Spleen (tissue), 11 donors: Measurements from ENCODE around the gene C17orf107. TPM values are rescaled to one million over a fixed set of nuclear protein-coding genes. Genes with fewer than 3 reads are reported as not detected.

ENCODE experiments used
- DNase-seq: peaks from one replicate; pipeline ENCODE4 v3.0.0-alpha.2; 2020
- H3K27ac ChIP-seq, 8 donors: fragments of 200-600 bp; sonication (generic) in 7 of 8; 1 replicate in 4 of 8; 2 replicates in 4 of 8; pipeline versions ENCODE4 v1.5.0 to v1.8.0; 2016 to 2021; ENCODE audit warnings: inconsistent platforms in 4 of 8, mild to moderate bottlenecking in 4 of 8, moderate library complexity in 1 of 8
- H3K27me3 ChIP-seq, 7 donors: fragments of 200-600 bp; sonication (generic) in 6 of 7; replicated peaks in 1 of 7; 1 replicate in 4 of 7; 2 replicates in 3 of 7; pipeline versions ENCODE4 v1.5.0 to v1.8.0; 2016 to 2021; ENCODE audit warnings: inconsistent platforms in 3 of 7, mild to moderate bottlenecking in 1 of 7
- H3K36me3 ChIP-seq, 6 donors: fragments of 200-600 bp; sonication (generic) in 5 of 6; 1 replicate in 4 of 6; 2 replicates in 2 of 6; pipeline versions ENCODE4 v1.5.0 to v1.8.0; 2016 to 2021; ENCODE audit warnings: inconsistent platforms in 2 of 6
- H3K4me1 ChIP-seq, 6 donors: fragments of 200-600 bp; sonication (generic) in 5 of 6; 1 replicate in 3 of 6; 2 replicates in 3 of 6; pipeline versions ENCODE4 v1.5.0 to v1.8.0; 2016 to 2021; ENCODE audit warnings: inconsistent platforms in 3 of 6
- H3K4me3 ChIP-seq, 8 donors: fragments of 200-600 bp; sonication (generic) in 7 of 8; 1 replicate in 4 of 8; 2 replicates in 4 of 8; pipeline versions ENCODE4 v1.5.0 to v1.8.0; 2016 to 2021; ENCODE audit warnings: inconsistent platforms in 4 of 8, mild to moderate bottlenecking in 4 of 8, moderate library complexity in 2 of 8
- H3K9me3 ChIP-seq, 8 donors: fragments of 200-600 bp; sonication (generic) in 7 of 8; 1 replicate in 4 of 8; 2 replicates in 4 of 8; pipeline versions ENCODE4 v1.5.0 to v1.8.0; 2016 to 2021; ENCODE audit warnings: inconsistent platforms in 4 of 8
- POLR2A ChIP-seq, 3 donors: fragments of 450-650 bp; IDR thresholded peaks; one replicate each; pipeline ENCODE4 v1.5.1; 2017; ENCODE audit warnings: antibody characterized with exemption in 3 of 3, mild to moderate bottlenecking in 1 of 3
- POLR2AphosphoS5 ChIP-seq, 3 donors: sonication (generic); formaldehyde crosslinking; IDR thresholded peaks; one replicate each; pipeline ENCODE4 v1.5.1; 2017; ENCODE audit warnings: antibody characterized with exemption in 3 of 3
- WGBS, 5 donors: extraction: QIAGEN DNeasy Blood & Tissue Kit in 3 of 5; methylation state at CpG; one replicate each; pipeline versions ENCODE4 v1.1.5 to v1.1.7; 2013 to 2018; 5-methylcytosine and 5-hydroxymethylcytosine counted together
- intact Hi-C: fragments of 100-400 bp; cut with DNase I; formaldehyde crosslinking; loops from one replicate; pipeline ENCODE4 v1.15.0; 2023; ENCODE audit warnings: low total_unique reads
- polyA plus RNA-seq, 3 donors: library from polyadenylated mRNA; stranded (reverse); fragments of 200-250 nt; gene quantifications; one replicate each; pipeline ENCODE4 v1.2.1, GENCODE V29; 2013
- total RNA-seq, 7 donors: library from RNA; depleted of rRNA in 3 of 7; stranded (reverse); fragments of >200 nt in 3 of 7; fragmentation: NEBNext Ultra II Directional in 4 of 7; extraction: Animal tissue kit (Norgen Biotek cat#: 25700) in 4 of 7; gene quantifications; one replicate each; pipeline versions ENCODE4 v1.1.0 to v1.2.1, GENCODE V29; 2016 to 2021
- TF ChIP-seq, protein P1 (sequence below), 11 experiments: fragments of 200-600 bp in 7 of 11; fragments of 450-650 bp in 4 of 11; sonication (generic) in 4 of 11; IDR thresholded peaks in 8 of 11; conservative IDR thresholded peaks in 3 of 11; 1 replicate in 7 of 11; 2 replicates in 4 of 11; pipeline versions ENCODE4 v1.4.0 to v1.8.0; 2016 to 2021; ENCODE audit warnings: antibody characterized with exemption in 11 of 11, inconsistent platforms in 4 of 11, mild to moderate bottlenecking in 1 of 11
- donor health status: healthy with polysubstance abuse.
- donor health status: DM: no; HTN: no; CAD: no; lungs with moderate emphysema.
- donor health status: DM: no; HTN: no; CAD: no.
- donor health status: Bipolar disorder and iron deficiency.
- donor health status: healthy.
- donor health status: DM: no; HTN: no; CAD: no.
- donor health status: DM: yes; HTN: yes; CAD: no.

The C17orf107 gene
- total and polyA plus RNA-seq, 10 donors, result 0.15 to 4.1 (median 2.2) TPM

GRCh38 chr17:4938069-4938491, 38.7 kb downstream of the C17orf107 start:
- WGBS, 5 donors, result 89 to 97% (median 96%) methylated on average over 11 of the region's 11 CpGs
- peak; percentile 82 for DNase-seq
- no peak for TF ChIP-seq POLR2AphosphoS5 (IDR thresholded peaks at IDR 0.05)
- H3K9me3 ChIP-seq, result no peaks in the 10 kb centered on the region
- peaks cover 0 to 51% (median 27%) of the 10 kb centered on the region in 6 donors for H3K36me3 ChIP-seq
- H3K4me1 ChIP-seq, result peaks cover 35 to 80% (median 58%) of the 10 kb centered on the region in 6 donors
- H3K27ac ChIP-seq, result peak overlapping the region in 3 of 8 donors; percentile 95 to 98 (median 95)
- no peaks in the 10 kb centered on the region for H3K27me3 ChIP-seq
- no peak overlapping the region for H3K4me3 ChIP-seq
- intact Hi-C loops, result loop anchor here (10.0 kb wide), 1 partner anchor 57 kb away; the partner anchor contains the start of genes INCA1 and KIF1C

DNA sequence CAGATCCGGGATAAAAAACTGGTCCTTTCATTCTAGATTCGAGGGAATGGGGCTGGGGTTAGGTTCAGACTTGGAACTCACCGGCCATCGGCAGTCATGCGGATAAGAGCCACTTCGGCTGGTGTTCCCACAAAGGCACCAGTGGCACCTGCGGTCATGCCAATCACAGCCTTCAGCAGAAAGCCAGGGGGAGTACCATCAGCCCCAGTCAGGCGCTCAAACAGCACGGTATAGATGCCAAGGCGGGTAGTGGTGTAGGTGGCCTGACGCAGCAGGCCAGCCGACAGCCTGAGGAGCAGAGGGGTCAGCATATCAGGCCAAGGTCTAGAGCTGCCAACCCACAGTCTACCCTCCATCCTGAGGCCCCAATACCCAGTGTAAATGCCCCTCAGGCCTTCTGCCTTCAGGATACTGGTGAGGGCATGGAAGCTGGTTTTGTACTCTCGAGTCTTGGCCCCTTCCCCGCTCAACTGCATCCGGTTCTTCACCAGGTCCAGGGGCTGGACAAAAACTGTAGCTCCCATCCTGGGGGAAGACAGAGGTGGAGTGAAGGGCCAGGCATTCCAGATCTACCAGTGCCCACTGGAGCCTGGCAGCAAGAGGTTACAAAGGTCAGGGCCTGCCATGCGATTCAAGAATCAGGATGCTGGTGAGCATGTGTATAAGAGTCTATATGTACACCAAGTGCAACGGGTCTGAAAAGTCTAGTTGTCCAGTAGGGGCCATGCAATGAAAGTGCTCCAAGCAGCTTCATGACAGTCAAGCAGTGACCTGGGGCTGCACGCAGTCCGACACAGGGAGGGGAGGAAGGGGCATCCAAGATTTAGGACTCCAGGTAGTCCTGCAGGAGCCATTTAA, 39.6 kb downstream of the C17orf107 start:
- TF ChIP-seq, protein P1, sequence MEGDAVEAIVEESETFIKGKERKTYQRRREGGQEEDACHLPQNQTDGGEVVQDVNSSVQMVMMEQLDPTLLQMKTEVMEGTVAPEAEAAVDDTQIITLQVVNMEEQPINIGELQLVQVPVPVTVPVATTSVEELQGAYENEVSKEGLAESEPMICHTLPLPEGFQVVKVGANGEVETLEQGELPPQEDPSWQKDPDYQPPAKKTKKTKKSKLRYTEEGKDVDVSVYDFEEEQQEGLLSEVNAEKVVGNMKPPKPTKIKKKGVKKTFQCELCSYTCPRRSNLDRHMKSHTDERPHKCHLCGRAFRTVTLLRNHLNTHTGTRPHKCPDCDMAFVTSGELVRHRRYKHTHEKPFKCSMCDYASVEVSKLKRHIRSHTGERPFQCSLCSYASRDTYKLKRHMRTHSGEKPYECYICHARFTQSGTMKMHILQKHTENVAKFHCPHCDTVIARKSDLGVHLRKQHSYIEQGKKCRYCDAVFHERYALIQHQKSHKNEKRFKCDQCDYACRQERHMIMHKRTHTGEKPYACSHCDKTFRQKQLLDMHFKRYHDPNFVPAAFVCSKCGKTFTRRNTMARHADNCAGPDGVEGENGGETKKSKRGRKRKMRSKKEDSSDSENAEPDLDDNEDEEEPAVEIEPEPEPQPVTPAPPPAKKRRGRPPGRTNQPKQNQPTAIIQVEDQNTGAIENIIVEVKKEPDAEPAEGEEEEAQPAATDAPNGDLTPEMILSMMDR (IDR thresholded peaks at IDR 0.05 in 8 of 11, conservative IDR thresholded peaks at IDR 0.05 in 3 of 11), result no peak
- peak overlapping the region; percentile 93 to 99 (median 97) for H3K27ac ChIP-seq
- peaks cover 43 to 80% (median 63%) of the 10 kb centered on the region in 6 donors for H3K4me1 ChIP-seq
- WGBS, 5 donors, result 39 to 65% (median 63%) methylated on average over 9 to 19 of the region's 19 CpGs
- H3K9me3 ChIP-seq, result no peaks in the 10 kb centered on the region
- intact Hi-C loops, result loop anchor here (10.0 kb wide), 1 partner anchor 56 kb away; the partner anchor contains the start of genes INCA1 and KIF1C
- peak overlapping the region; percentile 57 to 95 (median 78) for H3K4me3 ChIP-seq
- H3K36me3 ChIP-seq, result peaks cover 0 to 59% (median 34%) of the 10 kb centered on the region in 6 donors
- peak; percentile 82 for DNase-seq
- H3K27me3 ChIP-seq, result no peaks in the 10 kb centered on the region

GRCh38 chr17:4939546-4939795, 40.1 kb downstream of the C17orf107 start:
- 0 to 1% (median 0%) methylated on average over 16 of the region's 16 CpGs for WGBS, 5 donors
- Histone ChIP-seq H3K27me3 (no peaks in the 10 kb centered on the region), H3K9me3 (no peaks in the 10 kb centered on the region), H3K27ac (peak overlapping the region; percentile 93 to 99 (median 97)), H3K4me1 (peaks cover 43 to 80% (median 63%) of the 10 kb centered on the region in 6 donors), H3K36me3 (peaks cover 0 to 65% (median 36%) of the 10 kb centered on the region in 6 donors), H3K4me3 (peak overlapping the region; percentile 57 to 95 (median 78))
- intact Hi-C loops, result loop anchor here (10.0 kb wide), 1 partner anchor 55 kb away; the partner anchor contains the start of genes INCA1 and KIF1C
- TF ChIP-seq POLR2A (IDR thresholded peaks at IDR 0.05), result no peak
- TF ChIP-seq, protein P1 (IDR thresholded peaks at IDR 0.05 in 8 of 11, conservative IDR thresholded peaks at IDR 0.05 in 3 of 11), result no peak
- no peak for TF ChIP-seq POLR2AphosphoS5 (IDR thresholded peaks at IDR 0.05)
- peak; percentile 92 for DNase-seq

DNA sequence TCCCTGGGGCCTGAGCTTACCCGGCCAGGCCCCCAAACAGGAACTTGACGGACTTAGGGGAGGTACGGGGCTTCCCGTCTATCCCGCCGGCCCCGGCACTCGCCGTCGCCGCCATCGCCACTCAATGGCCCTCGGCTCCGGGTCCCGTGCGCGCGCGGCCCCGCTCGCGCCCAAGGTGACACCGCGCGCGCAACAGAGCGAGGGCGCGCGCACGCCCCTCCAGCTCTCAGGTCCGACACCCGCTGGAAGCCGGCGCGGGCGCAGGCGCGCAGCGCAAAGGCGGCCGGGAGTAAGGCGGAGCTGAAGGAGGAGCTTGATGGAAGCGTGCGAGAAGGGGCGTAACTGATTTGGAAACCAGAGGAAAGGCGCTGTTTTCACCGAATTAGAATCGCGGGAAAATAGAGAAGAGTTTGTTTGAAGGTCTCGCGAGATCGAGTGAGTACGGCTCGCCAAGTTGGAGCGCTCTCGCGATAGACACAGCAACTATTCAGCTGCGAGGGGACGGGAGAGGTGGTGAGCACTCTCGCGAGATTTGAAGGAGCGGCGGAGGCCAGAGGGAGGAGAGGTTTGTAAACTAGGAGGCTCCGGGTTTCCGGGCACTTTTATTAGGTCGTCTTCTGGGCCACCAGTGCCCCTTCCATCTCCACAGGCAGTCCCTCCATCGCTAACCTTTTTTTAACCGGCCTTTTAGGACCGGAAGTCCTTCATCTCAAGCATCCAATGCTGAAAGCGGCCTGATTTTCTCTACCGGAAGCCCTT, 40.6 kb downstream of the C17orf107 start, which contains the start of the genes RNF167 and SLC25A11:
Gene RNF167 (plus strand): TSS at position 473 of the 759 bp plus-strand sequence. CDS start 642 bp downstream, outside the sequence.
Gene SLC25A11 (minus strand): TSS at position 251 of the 759 bp plus-strand sequence. CDS start 136 bp downstream, at position 115.
- WGBS, 5 donors, result 0% methylated on average over 55 to 72 of the region's 72 CpGs
- TF ChIP-seq POLR2A (IDR thresholded peaks at IDR 0.05) (peak in 2 of 3 donors; percentile 32 to 58), POLR2AphosphoS5 (IDR thresholded peaks at IDR 0.05) (peak; percentile 87 to 92 (median 91))
- TF ChIP-seq, protein P1 (IDR thresholded peaks at IDR 0.05 in 8 of 11, conservative IDR thresholded peaks at IDR 0.05 in 3 of 11), result peak in 8 of 11 experiments; percentile 12 to 68 (median 40)
- peak within 1 kb of the TSS; percentile 57 to 95 (median 78) for H3K4me3 ChIP-seq
- DNase-seq, result peak; percentile 98
- intact Hi-C loops, result loop anchor here (2.0 to 10.0 kb wide), 2 partner anchors 27 to 55 kb away; partner anchors contain the start of genes INCA1, KIF1C and SPAG7
- H3K4me1 ChIP-seq, result peaks cover 45 to 80% (median 65%) of the 10 kb centered on the region in 6 donors
- peaks cover 0 to 70% (median 41%) of the 10 kb centered on the region in 6 donors for H3K36me3 ChIP-seq
- peak within 1 kb of the TSS; percentile 93 to 99 (median 97) for H3K27ac ChIP-seq
- no peaks in the 10 kb centered on the region for H3K27me3 ChIP-seq
- no peaks in the 10 kb centered on the region for H3K9me3 ChIP-seq
